Liver (tissue), 3 donors: ENCODE results near the gene TMEM273.

ENCODE experiments used
- CTCF ChIP-seq: fragments of 150-350 bp; IDR thresholded peaks from 2 replicates; pipeline ENCODE4 v1.5.1; 2017; ENCODE audit warnings: improper control_type of control experiment, low read depth, low read length; ENCODE audit not compliant: missing input control
- FOXA1 ChIP-seq: IDR thresholded peaks from 2 replicates; pipeline ENCODE4 v1.6.1; 2016; ENCODE audit warnings: antibody characterized with exemption
- HNF4G ChIP-seq: IDR thresholded peaks from 2 replicates; pipeline ENCODE4 v1.6.1; 2016; ENCODE audit warnings: antibody characterized with exemption
- JUND ChIP-seq, 2 donors: IDR thresholded peaks; 2 replicates each; pipeline ENCODE4 v1.6.1; 2016; ENCODE audit warnings: antibody characterized with exemption in 2 of 2
- MAX ChIP-seq: IDR thresholded peaks from 2 replicates; pipeline ENCODE4 v1.6.1; 2016; ENCODE audit warnings: antibody characterized with exemption
- NR2F2 ChIP-seq: IDR thresholded peaks from 2 replicates; pipeline ENCODE4 v1.6.1; 2016; ENCODE audit warnings: antibody characterized with exemption
- RAD21 ChIP-seq, 2 donors: IDR thresholded peaks; 2 replicates each; pipeline ENCODE4 v1.6.1; 2016; ENCODE audit warnings: antibody characterized with exemption in 2 of 2, mild to moderate bottlenecking in 2 of 2
- REST ChIP-seq: IDR thresholded peaks from 2 replicates; pipeline ENCODE4 v1.6.1; 2016; ENCODE audit warnings: antibody characterized with exemption, mild to moderate bottlenecking
- RXRA ChIP-seq, 2 donors: IDR thresholded peaks; 2 replicates each; pipeline ENCODE4 v1.6.1; 2017 to 2018; ENCODE audit warnings: antibody characterized with exemption in 2 of 2, mild to moderate bottlenecking in 1 of 2
- SP1 ChIP-seq: IDR thresholded peaks from 2 replicates; pipeline ENCODE4 v1.6.1; 2018; ENCODE audit warnings: antibody characterized with exemption, mild to moderate bottlenecking
- TAF1 ChIP-seq: conservative IDR thresholded peaks from 2 replicates; pipeline ENCODE4 v1.6.1; 2016; ENCODE audit warnings: antibody characterized with exemption, mild to moderate bottlenecking
- YY1 ChIP-seq: IDR thresholded peaks from 2 replicates; pipeline ENCODE4 v1.6.1; 2016; ENCODE audit warnings: antibody characterized with exemption, mild to moderate bottlenecking
- TF ChIP-seq, protein P1 (sequence below): IDR thresholded peaks from 2 replicates; pipeline ENCODE4 v1.6.1; 2016; ENCODE audit warnings: antibody characterized with exemption
- TF ChIP-seq, protein P2 (sequence below): IDR thresholded peaks from 2 replicates; pipeline ENCODE4 v1.6.1; 2016; ENCODE audit warnings: antibody characterized with exemption
- donor health status: healthy.
- donor health status: healthy.

DNA sequence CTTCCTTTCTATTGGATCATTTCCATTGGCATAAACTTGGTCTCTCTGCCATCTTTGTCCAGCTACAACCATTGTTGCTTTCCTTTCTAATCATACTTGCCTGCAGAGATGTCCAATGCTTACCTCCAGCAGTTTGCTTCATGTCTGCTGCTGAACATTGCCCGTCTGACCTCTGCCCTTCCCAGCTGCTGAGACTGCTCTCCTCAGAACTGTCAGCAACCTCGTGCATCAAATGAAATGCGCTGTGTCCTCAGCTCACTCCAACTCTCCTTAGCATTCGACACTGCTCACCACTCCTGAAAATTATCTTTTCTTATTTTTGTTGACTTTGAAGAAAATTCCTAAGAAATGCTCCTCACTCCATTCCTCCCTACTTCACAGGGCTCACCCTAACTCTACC, 59.3 kb downstream of the TMEM273 start:
- TF ChIP-seq CTCF: no peak
- TF ChIP-seq SP1: no peak
- no peak for TF ChIP-seq RAD21 (IDR thresholded peaks at IDR 0.05)
- TF ChIP-seq, protein P1, sequence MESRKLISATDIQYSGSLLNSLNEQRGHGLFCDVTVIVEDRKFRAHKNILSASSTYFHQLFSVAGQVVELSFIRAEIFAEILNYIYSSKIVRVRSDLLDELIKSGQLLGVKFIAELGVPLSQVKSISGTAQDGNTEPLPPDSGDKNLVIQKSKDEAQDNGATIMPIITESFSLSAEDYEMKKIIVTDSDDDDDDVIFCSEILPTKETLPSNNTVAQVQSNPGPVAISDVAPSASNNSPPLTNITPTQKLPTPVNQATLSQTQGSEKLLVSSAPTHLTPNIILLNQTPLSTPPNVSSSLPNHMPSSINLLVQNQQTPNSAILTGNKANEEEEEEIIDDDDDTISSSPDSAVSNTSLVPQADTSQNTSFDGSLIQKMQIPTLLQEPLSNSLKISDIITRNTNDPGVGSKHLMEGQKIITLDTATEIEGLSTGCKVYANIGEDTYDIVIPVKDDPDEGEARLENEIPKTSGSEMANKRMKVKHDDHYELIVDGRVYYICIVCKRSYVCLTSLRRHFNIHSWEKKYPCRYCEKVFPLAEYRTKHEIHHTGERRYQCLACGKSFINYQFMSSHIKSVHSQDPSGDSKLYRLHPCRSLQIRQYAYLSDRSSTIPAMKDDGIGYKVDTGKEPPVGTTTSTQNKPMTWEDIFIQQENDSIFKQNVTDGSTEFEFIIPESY: no peak
- no peak for TF ChIP-seq RXRA (IDR thresholded peaks at IDR 0.05)
- no peak for TF ChIP-seq MAX
- no peak for TF ChIP-seq TAF1
- TF ChIP-seq, protein P2, sequence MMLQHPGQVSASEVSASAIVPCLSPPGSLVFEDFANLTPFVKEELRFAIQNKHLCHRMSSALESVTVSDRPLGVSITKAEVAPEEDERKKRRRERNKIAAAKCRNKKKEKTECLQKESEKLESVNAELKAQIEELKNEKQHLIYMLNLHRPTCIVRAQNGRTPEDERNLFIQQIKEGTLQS: no peak
- no peak for TF ChIP-seq FOXA1
- no peak for TF ChIP-seq JUND (IDR thresholded peaks at IDR 0.05)
- TF ChIP-seq HNF4G: no peak
- TF ChIP-seq NR2F2: no peak
- no peak for TF ChIP-seq REST
- no peak for TF ChIP-seq YY1
